ENCODE data around the gene CTAGE6.
"Not testable (repeated sequence)": the region's sequence is repeated elsewhere in the genome, so short reads cannot be mapped to it uniquely, and the experiment has no call there.

The CTAGE6 gene

GRCh38 chr7:143745340-143745739, 12.2 kb downstream of the CTAGE6 start:
- H3K27me3 ChIP-seq (ENCODE audit: control insufficient read depth, insufficient read depth, low read length); H3K9me3 ChIP-seq (ENCODE audit: control insufficient read depth, insufficient read depth, low read length); H3K36me3 ChIP-seq (ENCODE audit: control insufficient read depth, insufficient read depth, low read length); H3K4me1 ChIP-seq (ENCODE audit: control insufficient read depth, insufficient read depth, low read length); H3K4me3 ChIP-seq (ENCODE audit: low read depth, low read length); H3K9ac ChIP-seq (ENCODE audit: low read depth, low read length): not testable (repeated sequence)

GRCh38 chr7:143737037-143737819, 20.3 kb downstream of the CTAGE6 start:
- H3K27me3 ChIP-seq (ENCODE audit: control insufficient read depth, insufficient read depth, low read length); H3K9ac ChIP-seq (ENCODE audit: low read depth, low read length); H3K4me1 ChIP-seq (ENCODE audit: control insufficient read depth, insufficient read depth, low read length); H3K36me3 ChIP-seq (ENCODE audit: control insufficient read depth, insufficient read depth, low read length); H3K4me3 ChIP-seq (ENCODE audit: low read depth, low read length); H3K9me3 ChIP-seq (ENCODE audit: control insufficient read depth, insufficient read depth, low read length): not testable (repeated sequence)

GRCh38 chr7:143735962-143736361, 21.5 kb downstream of the CTAGE6 start:
- Histone ChIP-seq H3K4me1 (ENCODE audit: control insufficient read depth, insufficient read depth, low read length) (no peaks in the 10 kb centered on the region), H3K4me3 (ENCODE audit: low read depth, low read length) (no peak overlapping the region), H3K27me3 (ENCODE audit: control insufficient read depth, insufficient read depth, low read length) (no peaks in the 10 kb centered on the region), H3K9ac (ENCODE audit: low read depth, low read length) (no peak overlapping the region), H3K9me3 (ENCODE audit: control insufficient read depth, insufficient read depth, low read length) (no peaks in the 10 kb centered on the region), H3K36me3 (ENCODE audit: control insufficient read depth, insufficient read depth, low read length) (no peaks in the 10 kb centered on the region)

- Histone ChIP-seq H3K27me3 (ENCODE audit: control insufficient read depth, insufficient read depth, low read length) (no peaks in the 10 kb centered on the region), H3K4me1 (ENCODE audit: control insufficient read depth, insufficient read depth, low read length) (no peaks in the 10 kb centered on the region), H3K36me3 (ENCODE audit: control insufficient read depth, insufficient read depth, low read length) (no peaks in the 10 kb centered on the region), H3K4me3 (ENCODE audit: low read depth, low read length) (no peak overlapping the region), H3K9ac (ENCODE audit: low read depth, low read length) (no peak overlapping the region), H3K9me3 (ENCODE audit: control insufficient read depth, insufficient read depth, low read length) (no peaks in the 10 kb centered on the region)
Measured at GRCh38 chr7:143733876-143734275, 23.6 kb downstream of the CTAGE6 start.

- no peak overlapping the region for H3K4me3 ChIP-seq (ENCODE audit: low read depth, low read length)
- H3K36me3 ChIP-seq (ENCODE audit: control insufficient read depth, insufficient read depth, low read length): no peaks in the 10 kb centered on the region
- peaks cover 3% of the 10 kb centered on the region for H3K27me3 ChIP-seq (ENCODE audit: control insufficient read depth, insufficient read depth, low read length)
- H3K4me1 ChIP-seq (ENCODE audit: control insufficient read depth, insufficient read depth, low read length): no peaks in the 10 kb centered on the region
- H3K9ac ChIP-seq (ENCODE audit: low read depth, low read length): no peak overlapping the region
- H3K9me3 ChIP-seq (ENCODE audit: control insufficient read depth, insufficient read depth, low read length): no peaks in the 10 kb centered on the region
Measured at GRCh38 chr7:143728333-143728862, 29.1 kb downstream of the CTAGE6 start.

- H3K4me3 ChIP-seq (ENCODE audit: low read depth, low read length); H3K4me1 ChIP-seq (ENCODE audit: control insufficient read depth, insufficient read depth, low read length); H3K36me3 ChIP-seq (ENCODE audit: control insufficient read depth, insufficient read depth, low read length); H3K27me3 ChIP-seq (ENCODE audit: control insufficient read depth, insufficient read depth, low read length); H3K9ac ChIP-seq (ENCODE audit: low read depth, low read length); H3K9me3 ChIP-seq (ENCODE audit: control insufficient read depth, insufficient read depth, low read length): not testable (repeated sequence)
Measured at GRCh38 chr7:143727561-143727960, 29.9 kb downstream of the CTAGE6 start.

- not testable (repeated sequence) for H3K4me3 ChIP-seq (ENCODE audit: low read depth, low read length); H3K27me3 ChIP-seq (ENCODE audit: control insufficient read depth, insufficient read depth, low read length); H3K9me3 ChIP-seq (ENCODE audit: control insufficient read depth, insufficient read depth, low read length); H3K4me1 ChIP-seq (ENCODE audit: control insufficient read depth, insufficient read depth, low read length); H3K9ac ChIP-seq (ENCODE audit: low read depth, low read length); H3K36me3 ChIP-seq (ENCODE audit: control insufficient read depth, insufficient read depth, low read length)
Measured at GRCh38 chr7:143726143-143726542, 31.4 kb downstream of the CTAGE6 start.

- H3K9ac ChIP-seq (ENCODE audit: low read depth, low read length); H3K27me3 ChIP-seq (ENCODE audit: control insufficient read depth, insufficient read depth, low read length); H3K9me3 ChIP-seq (ENCODE audit: control insufficient read depth, insufficient read depth, low read length); H3K36me3 ChIP-seq (ENCODE audit: control insufficient read depth, insufficient read depth, low read length); H3K4me3 ChIP-seq (ENCODE audit: low read depth, low read length); H3K4me1 ChIP-seq (ENCODE audit: control insufficient read depth, insufficient read depth, low read length): not testable (repeated sequence)
Measured at GRCh38 chr7:143720335-143720734, 37.2 kb downstream of the CTAGE6 start.

GRCh38 chr7:143715543-143716193, 41.8 kb downstream of the CTAGE6 start:
- H3K27me3 ChIP-seq (ENCODE audit: control insufficient read depth, insufficient read depth, low read length); H3K4me3 ChIP-seq (ENCODE audit: low read depth, low read length); H3K9ac ChIP-seq (ENCODE audit: low read depth, low read length); H3K9me3 ChIP-seq (ENCODE audit: control insufficient read depth, insufficient read depth, low read length); H3K36me3 ChIP-seq (ENCODE audit: control insufficient read depth, insufficient read depth, low read length); H3K4me1 ChIP-seq (ENCODE audit: control insufficient read depth, insufficient read depth, low read length): not testable (repeated sequence)

- not testable (repeated sequence) for H3K36me3 ChIP-seq (ENCODE audit: control insufficient read depth, insufficient read depth, low read length); H3K27me3 ChIP-seq (ENCODE audit: control insufficient read depth, insufficient read depth, low read length); H3K9ac ChIP-seq (ENCODE audit: low read depth, low read length); H3K4me3 ChIP-seq (ENCODE audit: low read depth, low read length); H3K9me3 ChIP-seq (ENCODE audit: control insufficient read depth, insufficient read depth, low read length); H3K4me1 ChIP-seq (ENCODE audit: control insufficient read depth, insufficient read depth, low read length)
Measured at GRCh38 chr7:143714581-143715454, 42.7 kb downstream of the CTAGE6 start.

GRCh38 chr7:143712381-143712780, 45.1 kb downstream of the CTAGE6 start:
- not testable (repeated sequence) for H3K4me1 ChIP-seq (ENCODE audit: control insufficient read depth, insufficient read depth, low read length); H3K4me3 ChIP-seq (ENCODE audit: low read depth, low read length); H3K27me3 ChIP-seq (ENCODE audit: control insufficient read depth, insufficient read depth, low read length); H3K9ac ChIP-seq (ENCODE audit: low read depth, low read length); H3K9me3 ChIP-seq (ENCODE audit: control insufficient read depth, insufficient read depth, low read length); H3K36me3 ChIP-seq (ENCODE audit: control insufficient read depth, insufficient read depth, low read length)

Data from iPS-15b (cell line).